GM23338 (cell line): Measurements from ENCODE around the gene L1CAM. TPM values are rescaled to one million over a fixed set of nuclear protein-coding genes. Genes with fewer than 3 reads are reported as not detected.

Experiments used
- ATAC-seq: fragments of 200-7000 bp; cut with Tn5 transposase; 3 replicates; pipeline ENCODE4 v1.9.1; 2020
- DNase-seq: peaks from one replicate; pipeline ENCODE4 v3.0.0-alpha.2; 2015; ENCODE audit warnings: low spot score
- H2AFZ ChIP-seq: fragments of 200-600 bp; sonication (generic); 2 replicates; pipeline ENCODE4 v1.8.0; 2016; ENCODE audit warnings: antibody characterized with exemption, mild to moderate bottlenecking, moderate library complexity
- H3F3A ChIP-seq: fragments of 200-600 bp; sonication (generic); replicated peaks from 2 replicates; pipeline ENCODE4 v1.8.0; 2017; ENCODE audit warnings: antibody characterized with exemption, mixed run types, low read depth
- H3K27ac ChIP-seq: fragments of 200-600 bp; sonication (generic); 2 replicates; pipeline ENCODE4 v1.6.1; 2016; ENCODE audit warnings: low read depth
- H3K27me3 ChIP-seq: fragments of 200-600 bp; sonication (generic); 2 replicates; pipeline ENCODE4 v1.8.0; 2016; ENCODE audit warnings: mild to moderate bottlenecking, mixed run types, moderate library complexity; ENCODE audit not compliant: insufficient read depth
- H3K36me3 ChIP-seq: fragments of 200-600 bp; sonication (generic); 2 replicates; pipeline ENCODE4 v1.8.0; 2016; ENCODE audit warnings: mild to moderate bottlenecking; ENCODE audit not compliant: insufficient read depth
- H3K4me1 ChIP-seq: fragments of 200-600 bp; sonication (generic); 2 replicates; pipeline ENCODE4 v1.8.0; 2016; ENCODE audit warnings: mild to moderate bottlenecking, moderate library complexity; ENCODE audit not compliant: insufficient read depth
- H3K4me2 ChIP-seq: fragments of 200-600 bp; sonication (generic); 2 replicates; pipeline ENCODE4 v1.7.1; 2017; ENCODE audit warnings: mixed run types
- H3K4me3 ChIP-seq: fragments of 200-600 bp; sonication (generic); 2 replicates; pipeline ENCODE4 v1.6.1; 2016; ENCODE audit warnings: mixed run types
- H3K79me2 ChIP-seq: fragments of 200-600 bp; sonication (generic); replicated peaks from 2 replicates; pipeline ENCODE4 v1.8.0; 2017; ENCODE audit warnings: mild to moderate bottlenecking; ENCODE audit not compliant: insufficient read depth
- H3K9me2 ChIP-seq: fragments of 200-600 bp; sonication (generic); 2 replicates; pipeline ENCODE4 v1.8.0; 2017; ENCODE audit not compliant: insufficient read depth
- H4K20me1 ChIP-seq: fragments of 200-600 bp; sonication (generic); replicated peaks from 2 replicates; pipeline ENCODE4 v1.8.0; 2017; ENCODE audit warnings: mild to moderate bottlenecking; ENCODE audit not compliant: insufficient read depth
- H3K27ac Mint-ChIP-seq: 2 replicates; pipeline ENCODE4 v1.8.0; 2020; ENCODE audit warnings: inconsistent platforms, mild to moderate bottlenecking, moderate library complexity, mixed read lengths
- H3K27me3 Mint-ChIP-seq: 3 replicates; pipeline ENCODE4 v1.8.0; 2022; ENCODE audit warnings: low read depth, mild to moderate bottlenecking, moderate library complexity, mixed read lengths, inconsistent platforms; ENCODE audit not compliant: insufficient read depth, poor library complexity
- H3K36me3 Mint-ChIP-seq: 3 replicates; pipeline ENCODE4 v1.8.0; 2021; ENCODE audit warnings: low read depth, mild to moderate bottlenecking, inconsistent platforms, moderate library complexity, mixed read lengths
- H3K4me1 Mint-ChIP-seq: 3 replicates; pipeline ENCODE4 v1.8.0; 2020; ENCODE audit warnings: mild to moderate bottlenecking, inconsistent platforms, mixed read lengths
- H3K4me3 Mint-ChIP-seq: 3 replicates; pipeline ENCODE4 v1.8.0; 2021; ENCODE audit warnings: moderate library complexity, mild to moderate bottlenecking, inconsistent platforms, mixed read lengths
- H3K9me3 Mint-ChIP-seq: 3 replicates; pipeline ENCODE4 v1.8.0; 2020; ENCODE audit warnings: moderate library complexity, mild to moderate bottlenecking, inconsistent platforms, mixed read lengths
- CREB1 ChIP-seq: fragments of 250-450 bp; sonication (Bioruptor Pico); IDR thresholded peaks from 2 replicates; pipeline ENCODE4 v1.5.0; 2020; ENCODE audit warnings: low read depth, mild to moderate bottlenecking, moderate library complexity
- ETS1 ChIP-seq: IDR thresholded peaks from 2 replicates; pipeline ENCODE4 v1.6.1; 2016; ENCODE audit warnings: antibody characterized with exemption
- EZH2 ChIP-seq: fragments of 200-600 bp; sonication (generic); IDR thresholded peaks from one replicate; pipeline ENCODE4 v1.8.0; 2017; ENCODE audit warnings: antibody characterized with exemption, mild to moderate bottlenecking, low read depth; ENCODE audit not compliant: unreplicated experiment
- EZH2phosphoT487 ChIP-seq: fragments of 200-600 bp; sonication (generic); IDR thresholded peaks from one replicate; pipeline ENCODE4 v1.8.1; 2018; ENCODE audit warnings: antibody characterized with exemption; ENCODE audit not compliant: unreplicated experiment
- JUNB ChIP-seq: IDR thresholded peaks from one replicate; pipeline ENCODE4 v1.6.1; 2016; ENCODE audit warnings: antibody characterized with exemption; ENCODE audit not compliant: unreplicated experiment
- NANOG ChIP-seq: IDR thresholded peaks from 2 replicates; pipeline ENCODE4 v1.6.1; 2016; ENCODE audit warnings: antibody characterized with exemption, borderline replicate concordance
- POLR2AphosphoS5 ChIP-seq: IDR thresholded peaks from 2 replicates; pipeline ENCODE4 v1.6.1; 2016; ENCODE audit warnings: antibody characterized with exemption, low read depth
- REST ChIP-seq: IDR thresholded peaks from one replicate; pipeline ENCODE4 v1.6.1; 2018; ENCODE audit warnings: antibody characterized with exemption; ENCODE audit not compliant: unreplicated experiment
- STAT1 ChIP-seq: IDR thresholded peaks from one replicate; pipeline ENCODE4 v1.6.1; 2016; ENCODE audit warnings: antibody characterized with exemption; ENCODE audit not compliant: unreplicated experiment
- ZNF114 ChIP-seq: fragments of 250-450 bp; sonication (Bioruptor Pico); IDR thresholded peaks from 2 replicates; pipeline ENCODE4 v1.5.0; 2020; ENCODE audit warnings: mild to moderate bottlenecking, moderate library complexity
- ZNF331 ChIP-seq: fragments of 250-450 bp; sonication (Bioruptor Pico); IDR thresholded peaks from 2 replicates; pipeline ENCODE4 v1.5.0; 2020; ENCODE audit warnings: low read depth, mild to moderate bottlenecking, moderate library complexity
- polyA plus RNA-seq: library from polyadenylated mRNA; unstranded; fragments of >200 nt; fragmentation: Nextera tagmentation; extraction: Ambion mirVana; gene quantifications from 2 replicates; pipeline ENCODE4 v1.2.1, GENCODE V29; 2016
- total RNA-seq: library from RNA; depleted of rRNA; stranded (reverse); fragments of >200 nt; shearing (Covaris generic); gene quantifications from 2 replicates; pipeline ENCODE4 v1.2.3, GENCODE V29; 2014
- TF ChIP-seq, protein P1 (sequence below): fragments of 250-450 bp; sonication (Bioruptor Pico); IDR thresholded peaks from 2 replicates; pipeline ENCODE4 v1.5.0; 2020; ENCODE audit warnings: mild to moderate bottlenecking, moderate library complexity
- TF ChIP-seq, protein P2 (sequence below), 2 experiments: fragments of 200-600 bp in 1 of 2; sonication (generic) in 1 of 2; conservative IDR thresholded peaks; 2 replicates each; pipeline versions ENCODE4 v1.5.1 to v1.6.1; 2016 to 2017; ENCODE audit warnings: antibody characterized with exemption in 2 of 2, low read depth in 2 of 2, mild to moderate bottlenecking in 2 of 2, moderate library complexity in 1 of 2

The L1CAM gene
- total and polyA plus RNA-seq, 2 experiments from 2014 or later = 7.4 to 29.2 TPM

DNA sequence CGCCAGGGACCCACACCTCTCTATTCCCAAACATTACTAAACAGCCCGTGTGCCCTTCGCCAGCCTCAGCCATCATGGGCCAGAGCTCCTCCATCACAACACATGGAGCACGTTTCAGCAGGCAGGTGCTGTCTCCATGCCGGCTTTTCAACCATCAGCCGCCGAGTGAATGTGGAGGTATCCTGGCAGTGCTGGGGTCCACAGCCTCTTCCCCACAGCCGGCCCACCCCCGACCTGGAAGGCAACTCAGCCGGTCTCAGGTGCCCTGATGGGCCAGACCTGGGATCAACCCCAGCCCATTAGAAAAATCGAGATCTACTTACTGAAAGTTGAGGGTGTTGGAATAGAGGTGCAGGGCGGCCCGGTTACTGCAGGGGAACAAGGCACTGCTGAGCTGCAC is 45.8 kb upstream of the L1CAM start:
- no peak overlapping the region for H3K4me3 ChIP-seq
- H3K4me1 ChIP-seq = peaks cover 3% of the 10 kb centered on the region; the same call in 1 of the 2 replicates
- H3K27me3 Mint-ChIP-seq = peaks cover 11% of the 10 kb centered on the region
- no peaks in the 10 kb centered on the region for H3K27me3 ChIP-seq
- ATAC-seq = no peak
- H3K79me2 ChIP-seq = peaks cover 12% of the 10 kb centered on the region
- no peak overlapping the region for H3K27ac ChIP-seq
- H3K4me2 ChIP-seq = no peak overlapping the region
- H4K20me1 ChIP-seq = no peaks in the 10 kb centered on the region; the same call in 1 of the 2 replicates
- H3K9me3 Mint-ChIP-seq = no peaks in the 10 kb centered on the region; the same call in 2 of the 3 replicates
- H3K36me3 ChIP-seq = no peaks in the 10 kb centered on the region
- H2AFZ ChIP-seq = no peak overlapping the region
- 0 out of 2 replicates have a peak, but pooled peaks cover 5% of the 10 kb centered on the region for H3F3A ChIP-seq
- H3K4me1 Mint-ChIP-seq = peaks cover 13% of the 10 kb centered on the region
- no peak for TF ChIP-seq REST
- TF ChIP-seq NANOG = no peak
- TF ChIP-seq ZNF114 = no peak
- TF ChIP-seq EZH2phosphoT487 = no peak
- TF ChIP-seq STAT1 = no peak
- no peak for TF ChIP-seq CREB1 (CRISPR knock-in tag)
- TF ChIP-seq, protein P1, sequence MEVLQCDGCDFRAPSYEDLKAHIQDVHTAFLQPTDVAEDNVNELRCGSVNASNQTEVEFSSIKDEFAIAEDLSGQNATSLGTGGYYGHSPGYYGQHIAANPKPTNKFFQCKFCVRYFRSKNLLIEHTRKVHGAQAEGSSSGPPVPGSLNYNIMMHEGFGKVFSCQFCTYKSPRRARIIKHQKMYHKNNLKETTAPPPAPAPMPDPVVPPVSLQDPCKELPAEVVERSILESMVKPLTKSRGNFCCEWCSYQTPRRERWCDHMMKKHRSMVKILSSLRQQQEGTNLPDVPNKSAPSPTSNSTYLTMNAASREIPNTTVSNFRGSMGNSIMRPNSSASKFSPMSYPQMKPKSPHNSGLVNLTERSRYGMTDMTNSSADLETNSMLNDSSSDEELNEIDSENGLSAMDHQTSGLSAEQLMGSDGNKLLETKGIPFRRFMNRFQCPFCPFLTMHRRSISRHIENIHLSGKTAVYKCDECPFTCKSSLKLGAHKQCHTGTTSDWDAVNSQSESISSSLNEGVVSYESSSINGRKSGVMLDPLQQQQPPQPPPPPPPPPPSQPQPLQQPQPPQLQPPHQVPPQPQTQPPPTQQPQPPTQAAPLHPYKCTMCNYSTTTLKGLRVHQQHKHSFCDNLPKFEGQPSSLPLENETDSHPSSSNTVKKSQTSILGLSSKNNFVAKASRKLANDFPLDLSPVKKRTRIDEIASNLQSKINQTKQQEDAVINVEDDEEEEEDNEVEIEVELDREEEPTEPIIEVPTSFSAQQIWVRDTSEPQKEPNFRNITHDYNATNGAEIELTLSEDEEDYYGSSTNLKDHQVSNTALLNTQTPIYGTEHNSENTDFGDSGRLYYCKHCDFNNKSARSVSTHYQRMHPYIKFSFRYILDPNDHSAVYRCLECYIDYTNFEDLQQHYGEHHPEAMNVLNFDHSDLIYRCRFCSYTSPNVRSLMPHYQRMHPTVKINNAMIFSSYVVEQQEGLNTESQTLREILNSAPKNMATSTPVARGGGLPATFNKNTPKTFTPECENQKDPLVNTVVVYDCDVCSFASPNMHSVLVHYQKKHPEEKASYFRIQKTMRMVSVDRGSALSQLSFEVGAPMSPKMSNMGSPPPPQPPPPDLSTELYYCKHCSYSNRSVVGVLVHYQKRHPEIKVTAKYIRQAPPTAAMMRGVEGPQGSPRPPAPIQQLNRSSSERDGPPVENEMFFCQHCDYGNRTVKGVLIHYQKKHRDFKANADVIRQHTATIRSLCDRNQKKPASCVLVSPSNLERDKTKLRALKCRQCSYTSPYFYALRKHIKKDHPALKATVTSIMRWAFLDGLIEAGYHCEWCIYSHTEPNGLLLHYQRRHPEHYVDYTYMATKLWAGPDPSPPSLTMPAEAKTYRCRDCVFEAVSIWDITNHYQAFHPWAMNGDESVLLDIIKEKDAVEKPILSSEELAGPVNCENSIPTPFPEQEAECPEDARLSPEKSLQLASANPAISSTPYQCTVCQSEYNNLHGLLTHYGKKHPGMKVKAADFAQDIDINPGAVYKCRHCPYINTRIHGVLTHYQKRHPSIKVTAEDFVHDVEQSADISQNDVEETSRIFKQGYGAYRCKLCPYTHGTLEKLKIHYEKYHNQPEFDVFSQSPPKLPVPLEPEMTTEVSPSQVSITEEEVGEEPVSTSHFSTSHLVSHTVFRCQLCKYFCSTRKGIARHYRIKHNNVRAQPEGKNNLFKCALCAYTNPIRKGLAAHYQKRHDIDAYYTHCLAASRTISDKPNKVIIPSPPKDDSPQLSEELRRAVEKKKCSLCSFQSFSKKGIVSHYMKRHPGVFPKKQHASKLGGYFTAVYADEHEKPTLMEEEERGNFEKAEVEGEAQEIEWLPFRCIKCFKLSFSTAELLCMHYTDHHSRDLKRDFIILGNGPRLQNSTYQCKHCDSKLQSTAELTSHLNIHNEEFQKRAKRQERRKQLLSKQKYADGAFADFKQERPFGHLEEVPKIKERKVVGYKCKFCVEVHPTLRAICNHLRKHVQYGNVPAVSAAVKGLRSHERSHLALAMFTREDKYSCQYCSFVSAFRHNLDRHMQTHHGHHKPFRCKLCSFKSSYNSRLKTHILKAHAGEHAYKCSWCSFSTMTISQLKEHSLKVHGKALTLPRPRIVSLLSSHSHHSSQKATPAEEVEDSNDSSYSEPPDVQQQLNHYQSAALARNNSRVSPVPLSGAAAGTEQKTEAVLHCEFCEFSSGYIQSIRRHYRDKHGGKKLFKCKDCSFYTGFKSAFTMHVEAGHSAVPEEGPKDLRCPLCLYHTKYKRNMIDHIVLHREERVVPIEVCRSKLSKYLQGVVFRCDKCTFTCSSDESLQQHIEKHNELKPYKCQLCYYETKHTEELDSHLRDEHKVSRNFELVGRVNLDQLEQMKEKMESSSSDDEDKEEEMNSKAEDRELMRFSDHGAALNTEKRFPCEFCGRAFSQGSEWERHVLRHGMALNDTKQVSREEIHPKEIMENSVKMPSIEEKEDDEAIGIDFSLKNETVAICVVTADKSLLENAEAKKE (CRISPR knock-in tag) = no peak
- TF ChIP-seq, protein P2, sequence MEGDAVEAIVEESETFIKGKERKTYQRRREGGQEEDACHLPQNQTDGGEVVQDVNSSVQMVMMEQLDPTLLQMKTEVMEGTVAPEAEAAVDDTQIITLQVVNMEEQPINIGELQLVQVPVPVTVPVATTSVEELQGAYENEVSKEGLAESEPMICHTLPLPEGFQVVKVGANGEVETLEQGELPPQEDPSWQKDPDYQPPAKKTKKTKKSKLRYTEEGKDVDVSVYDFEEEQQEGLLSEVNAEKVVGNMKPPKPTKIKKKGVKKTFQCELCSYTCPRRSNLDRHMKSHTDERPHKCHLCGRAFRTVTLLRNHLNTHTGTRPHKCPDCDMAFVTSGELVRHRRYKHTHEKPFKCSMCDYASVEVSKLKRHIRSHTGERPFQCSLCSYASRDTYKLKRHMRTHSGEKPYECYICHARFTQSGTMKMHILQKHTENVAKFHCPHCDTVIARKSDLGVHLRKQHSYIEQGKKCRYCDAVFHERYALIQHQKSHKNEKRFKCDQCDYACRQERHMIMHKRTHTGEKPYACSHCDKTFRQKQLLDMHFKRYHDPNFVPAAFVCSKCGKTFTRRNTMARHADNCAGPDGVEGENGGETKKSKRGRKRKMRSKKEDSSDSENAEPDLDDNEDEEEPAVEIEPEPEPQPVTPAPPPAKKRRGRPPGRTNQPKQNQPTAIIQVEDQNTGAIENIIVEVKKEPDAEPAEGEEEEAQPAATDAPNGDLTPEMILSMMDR (conservative IDR thresholded peaks at IDR 0.05; ENCODE audit: low read depth in 2 of 2) = no peak
- no peak for TF ChIP-seq POLR2AphosphoS5
- no peak for TF ChIP-seq EZH2
- TF ChIP-seq ETS1 = no peak
- no peak for TF ChIP-seq ZNF331 (CRISPR knock-in tag)
- TF ChIP-seq JUNB = no peak
- H3K9me2 ChIP-seq = no peaks in the 10 kb centered on the region
- DNase-seq = no peak
- H3K4me3 Mint-ChIP-seq = no peak overlapping the region
- H3K36me3 Mint-ChIP-seq = peaks cover 27% of the 10 kb centered on the region
- no peak overlapping the region for H3K27ac Mint-ChIP-seq
